RKO (cell line): ENCODE results near the gene RTTN.
"Not testable (repeated sequence)": the region's sequence is repeated elsewhere in the genome, so short reads cannot be mapped to it uniquely, and the experiment has no call there.

Experiments
- DNase-seq: peaks from one replicate; pipeline ENCODE4 v3.0.0-alpha.2; 2016; ENCODE audit warnings: low spot score

The RTTN gene

DNA sequence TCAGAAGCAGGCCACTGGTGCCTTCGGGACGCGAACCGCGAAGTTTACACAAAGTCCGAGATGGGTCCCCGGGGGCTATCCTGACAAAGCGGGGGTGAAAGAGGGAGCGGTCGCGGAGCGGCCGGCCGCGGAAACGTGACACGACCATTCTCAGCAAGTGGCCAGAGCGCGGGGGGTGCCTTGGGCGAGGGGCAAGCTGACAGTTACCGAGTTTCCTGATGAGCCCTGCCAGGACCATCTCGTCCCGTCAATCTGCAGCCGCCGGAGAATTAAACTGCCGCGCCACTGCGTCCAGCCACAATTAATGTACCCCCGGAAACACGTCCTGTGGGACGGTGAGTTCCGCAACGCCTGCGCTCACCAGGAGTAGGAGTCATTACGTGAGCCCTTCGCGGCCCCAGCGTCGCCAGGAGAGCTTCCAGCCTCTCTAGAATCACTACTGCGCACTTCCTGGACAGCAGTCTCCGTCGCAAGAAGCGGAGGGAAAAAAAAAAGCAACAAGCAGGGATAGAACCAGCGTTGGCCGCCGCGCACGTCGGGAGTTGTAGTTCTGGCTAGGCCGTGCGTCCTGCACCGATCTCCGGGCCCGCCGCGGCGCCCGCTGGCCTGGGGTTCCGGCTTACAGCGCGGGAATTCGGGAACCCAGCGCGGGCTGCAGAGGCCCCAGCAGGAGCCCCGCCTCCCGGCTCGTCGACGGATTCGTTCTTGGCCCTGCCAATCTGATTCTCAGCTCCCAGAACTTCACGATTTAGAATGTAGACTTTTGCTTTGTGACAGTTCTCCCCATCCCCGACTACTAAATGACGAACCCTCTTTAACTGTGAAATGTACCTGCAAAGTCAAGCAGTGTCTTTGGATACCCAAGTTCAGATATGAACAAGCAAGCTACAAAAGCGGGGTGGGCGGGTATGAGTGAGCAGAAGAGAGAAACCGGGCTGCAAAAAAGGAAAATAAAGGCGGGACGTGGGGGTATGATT, at the start of gene RTTN:
RTTN (minus strand) TSS at position 267 of the 977 bp plus-strand sequence; CDS start at position 238, 29 bp downstream.
- DNase-seq: peak; percentile 95

DNA sequence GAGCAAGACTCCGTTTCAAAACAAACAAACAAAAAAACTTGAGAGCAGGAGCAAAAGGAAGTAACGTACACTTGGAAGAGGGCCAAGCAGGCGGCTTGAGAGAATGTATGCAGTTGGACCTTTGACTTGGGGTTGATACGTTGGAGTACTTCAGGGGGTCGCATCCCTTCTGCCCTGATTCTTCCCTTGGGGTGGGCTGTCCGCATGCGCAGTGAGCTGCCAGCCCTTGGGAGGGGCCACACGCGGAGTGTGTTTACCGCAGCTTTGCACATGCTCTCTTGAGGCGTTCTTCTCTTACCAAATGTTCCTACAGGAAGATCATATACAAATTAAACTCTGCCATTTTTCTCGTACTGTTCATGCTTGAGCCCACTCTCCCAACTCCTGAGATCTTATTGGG, 45.3 kb upstream of the RTTN start:
- no peak for DNase-seq

- not testable (repeated sequence) for DNase-seq
Observed at GRCh38 chr18:70249861-70250260, 44.4 kb upstream of the RTTN start.

- peak; percentile 48 for DNase-seq
Observed at GRCh38 chr18:70249118-70249517, 43.6 kb upstream of the RTTN start.

DNA sequence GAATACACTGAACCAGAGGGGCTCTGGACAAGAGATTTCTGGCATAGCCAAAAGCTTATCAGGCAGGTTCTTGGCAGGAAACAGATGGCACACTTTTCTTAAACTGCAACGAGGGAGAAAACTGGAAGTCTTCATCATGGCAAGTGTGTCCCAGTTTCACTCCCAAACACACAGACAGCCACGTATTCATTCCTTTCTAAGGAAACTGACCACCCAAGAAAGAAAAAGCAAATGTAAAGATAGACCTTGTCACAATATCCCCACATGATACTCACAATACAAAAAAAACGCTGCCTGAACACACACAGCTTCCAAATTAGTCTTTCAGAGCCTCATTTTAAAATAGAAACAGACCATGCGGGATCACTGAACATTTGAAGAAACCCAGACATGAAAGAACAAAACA, 40.6 kb upstream of the RTTN start:
- no peak for DNase-seq

DNA sequence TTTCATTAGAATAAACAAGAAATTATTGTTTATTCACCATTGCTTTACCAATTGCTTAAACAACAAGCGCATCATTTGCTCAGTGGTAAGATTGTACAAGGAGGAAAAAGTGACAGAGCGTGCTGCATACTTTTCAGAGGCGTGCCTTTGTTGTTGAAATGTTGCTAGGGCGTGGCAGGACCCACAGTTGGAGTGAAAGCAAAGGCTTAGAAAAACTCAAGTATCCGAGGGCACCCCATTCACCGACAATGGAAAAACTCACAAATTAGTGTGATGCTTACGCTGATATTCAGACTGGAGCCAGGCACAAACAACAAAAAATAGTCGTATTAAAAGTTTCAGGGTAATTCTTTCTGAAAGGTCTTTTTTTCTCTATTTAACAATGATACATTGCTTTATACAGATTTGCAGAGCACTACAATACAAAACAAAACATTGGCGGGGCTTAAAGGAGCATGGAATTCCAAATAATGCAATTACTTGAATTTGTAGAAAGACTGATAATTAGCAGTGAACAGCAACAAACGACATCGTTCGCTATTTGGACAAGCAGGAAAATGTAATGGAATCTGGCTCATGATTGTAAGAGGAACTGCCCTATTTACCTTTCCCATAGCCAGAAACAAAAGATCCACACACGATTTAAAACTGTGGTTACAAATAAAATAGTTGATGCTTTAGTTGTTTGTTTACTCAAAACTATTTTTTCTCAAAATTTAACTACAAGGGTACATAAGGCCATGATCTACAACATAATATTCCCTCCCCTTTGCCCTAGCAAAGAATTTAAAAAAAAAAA, 37.8 kb upstream of the RTTN start:
- DNase-seq: no peak

- not testable (repeated sequence) for DNase-seq
Observed at GRCh38 chr18:70236921-70237320, 31.4 kb upstream of the RTTN start.

DNA sequence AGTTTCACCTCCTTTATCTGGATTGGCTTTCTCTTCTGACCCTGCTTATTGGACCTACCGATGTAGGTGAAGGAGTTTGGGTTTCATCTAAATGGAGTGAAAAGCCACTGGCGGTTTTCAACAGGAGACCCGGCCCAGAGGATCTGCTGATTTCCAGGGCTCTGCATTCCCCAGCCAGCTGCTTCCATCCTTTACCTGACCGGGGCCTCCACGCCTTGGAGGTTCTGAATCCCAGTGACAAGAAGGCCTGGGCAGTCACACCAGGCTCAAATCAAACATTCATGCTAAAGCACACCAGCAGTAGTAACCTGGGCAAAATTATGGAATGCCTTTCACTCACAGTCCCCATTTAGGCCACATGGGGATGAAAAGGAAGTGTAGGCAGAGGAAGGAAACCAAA, 30.0 kb upstream of the RTTN start:
- DNase-seq: no peak

DNA sequence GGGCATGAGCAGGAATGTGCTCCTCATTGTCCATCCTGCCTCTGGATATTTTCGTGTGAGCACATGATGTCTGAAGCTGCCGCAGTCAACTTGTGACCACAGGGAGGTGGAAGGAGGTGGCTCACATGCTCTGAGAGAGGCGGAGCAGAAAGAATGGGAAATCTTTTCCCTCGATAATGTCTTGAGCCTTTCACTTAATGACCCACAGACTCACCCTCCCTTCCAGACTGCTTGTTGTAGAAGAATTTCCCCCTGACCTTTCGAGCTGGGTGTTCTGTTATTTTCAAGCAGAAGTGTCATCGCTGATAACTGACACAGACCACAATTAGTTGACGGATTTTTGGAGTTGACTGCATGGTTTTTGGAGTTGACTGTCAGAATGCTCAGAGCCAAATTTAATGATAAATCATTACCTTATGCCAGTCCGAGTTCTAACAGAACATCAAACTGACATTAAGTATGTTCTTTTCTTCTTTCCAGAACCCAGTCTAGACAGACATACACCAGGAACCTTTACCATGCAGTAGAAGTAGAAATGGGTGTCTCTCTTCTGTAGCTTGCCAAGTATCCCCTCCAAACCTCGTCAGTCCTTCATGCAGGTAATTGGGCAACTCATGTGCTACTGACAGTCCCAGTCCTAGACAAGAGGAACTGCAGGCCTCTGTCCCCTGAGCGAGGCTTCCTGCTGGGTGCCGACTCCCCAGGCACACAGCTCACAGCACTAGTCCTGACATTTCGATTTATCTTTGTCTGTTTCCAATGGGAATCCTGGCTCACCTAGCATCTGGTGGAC, 29.4 kb upstream of the RTTN start:
- no peak for DNase-seq

DNA sequence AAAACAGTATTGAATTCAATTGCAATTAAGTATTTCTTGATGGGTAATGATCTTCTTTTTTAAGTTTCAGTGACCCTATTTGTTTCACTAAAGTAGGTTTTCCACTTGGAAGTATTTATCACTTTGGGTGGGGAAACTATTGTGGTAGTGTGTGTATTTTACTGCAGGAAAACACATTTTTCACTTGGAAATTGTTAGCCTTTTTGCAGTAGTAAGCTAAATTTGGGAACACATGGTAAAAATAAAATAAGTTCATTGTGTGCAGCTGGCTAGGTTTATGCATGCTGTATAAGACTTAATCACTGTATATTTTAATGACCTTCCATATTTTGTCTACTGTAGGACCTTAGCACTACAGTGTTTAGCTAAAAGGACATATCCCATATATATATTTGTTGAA, 28.5 kb upstream of the RTTN start:
- no peak for DNase-seq

GRCh38 chr18:70232261-70232660, 26.8 kb upstream of the RTTN start:
- no peak for DNase-seq

DNA sequence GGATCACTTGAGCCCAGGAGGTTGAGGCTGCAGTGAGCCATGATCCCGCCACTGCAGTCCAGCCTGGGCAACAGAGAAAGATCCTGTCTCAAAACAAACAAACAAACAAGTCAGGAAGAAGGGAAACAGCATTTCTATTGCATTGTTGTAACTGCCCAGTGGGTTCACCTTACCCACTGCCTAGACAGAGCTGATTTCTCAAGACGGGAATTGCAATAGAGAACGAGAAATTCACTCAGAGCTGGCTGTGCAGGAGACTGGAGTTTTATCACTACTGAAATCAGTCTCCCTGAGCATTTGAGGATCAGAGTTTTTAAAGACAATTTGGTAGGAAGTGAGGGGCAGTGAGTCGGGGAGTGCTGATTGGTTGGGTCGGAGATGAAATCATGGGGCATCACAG, 24.2 kb upstream of the RTTN start:
- DNase-seq: no peak

DNA sequence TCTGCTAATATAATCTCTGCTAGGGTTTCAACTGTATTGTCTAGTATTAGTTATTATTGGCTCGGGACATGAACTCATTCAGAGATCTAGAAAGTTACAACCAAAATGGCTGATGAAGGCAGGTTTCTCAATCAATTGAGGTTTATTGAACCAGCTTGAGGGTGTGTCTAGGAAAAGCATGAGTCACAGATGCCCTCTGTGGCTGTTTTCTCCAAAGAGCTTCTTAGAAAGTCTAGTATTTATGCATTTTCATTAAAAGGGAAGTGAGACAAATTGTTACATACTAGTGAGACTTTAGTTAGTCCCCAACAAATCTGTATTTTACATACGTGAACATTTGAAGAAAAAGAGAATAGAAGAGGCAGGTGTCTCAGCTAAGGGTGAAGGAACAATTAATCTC, 23.0 kb upstream of the RTTN start:
- no peak for DNase-seq

DNA sequence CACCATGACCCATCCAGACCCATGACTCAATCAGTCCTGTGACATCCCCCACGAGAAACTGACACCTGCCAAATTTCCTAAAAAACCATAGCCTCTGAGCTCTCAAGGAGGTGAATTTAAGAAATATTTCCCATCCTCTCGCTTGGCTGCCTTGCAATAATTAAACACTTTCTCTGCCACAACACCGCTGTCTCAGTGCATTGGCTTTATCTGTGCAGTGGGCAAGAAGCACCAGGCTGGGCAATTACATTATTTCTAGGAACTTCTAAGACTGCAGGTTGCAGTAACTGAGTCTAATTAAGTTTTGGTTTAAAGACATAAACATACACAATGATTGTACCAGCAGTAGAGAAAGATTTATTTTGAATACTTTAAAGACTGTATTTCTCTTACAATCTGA, 22.0 kb upstream of the RTTN start:
- no peak for DNase-seq

DNA sequence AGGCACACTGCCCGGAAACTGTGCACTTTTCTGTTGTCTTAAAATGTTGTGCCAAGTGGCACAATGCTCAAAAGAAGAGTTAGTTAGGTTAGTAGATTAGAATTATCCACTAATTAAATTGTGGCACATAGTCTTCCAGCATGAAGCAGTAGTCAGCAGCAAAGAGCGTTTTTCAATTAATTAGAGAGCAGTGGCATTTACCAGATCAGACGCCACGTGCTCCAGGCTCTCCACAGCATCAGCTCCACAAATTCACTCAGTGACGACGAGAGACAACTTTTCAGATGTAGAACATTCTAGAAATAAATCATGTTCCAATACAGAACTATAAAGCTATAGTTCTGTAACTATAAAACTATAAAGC, 16.4 kb upstream of the RTTN start:
- DNase-seq: no peak

- DNase-seq: no peak
Observed at GRCh38 chr18:70221156-70221914, 15.8 kb upstream of the RTTN start.

GRCh38 chr18:70220628-70221027, 15.1 kb upstream of the RTTN start:
- peak; percentile 35 for DNase-seq

DNA sequence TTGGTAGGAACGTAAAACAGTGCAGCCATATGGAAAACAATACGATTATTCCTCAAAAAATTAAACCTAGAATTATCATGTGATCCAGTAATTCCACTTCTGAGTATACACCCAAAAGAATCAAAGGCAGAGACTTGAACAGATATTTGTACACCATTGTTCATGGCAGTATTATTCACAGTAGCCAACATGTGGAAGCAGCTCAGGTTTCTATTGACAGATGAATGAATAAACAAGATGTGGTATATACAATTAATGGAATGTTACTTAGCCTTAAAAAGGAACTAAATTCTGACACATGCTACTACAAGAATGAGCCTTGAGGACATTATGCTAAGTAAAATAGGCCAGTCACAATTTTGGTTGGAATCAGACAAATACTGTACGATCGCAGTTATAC, 14.2 kb upstream of the RTTN start:
- DNase-seq: no peak

GRCh38 chr18:70216788-70217187, 11.3 kb upstream of the RTTN start:
- DNase-seq: no peak

GRCh38 chr18:70207181-70207580, 1.7 kb upstream of the RTTN start:
- DNase-seq: no peak

GRCh38 chr18:70200286-70200685, 5.2 kb downstream of the RTTN start:
- no peak for DNase-seq

DNA sequence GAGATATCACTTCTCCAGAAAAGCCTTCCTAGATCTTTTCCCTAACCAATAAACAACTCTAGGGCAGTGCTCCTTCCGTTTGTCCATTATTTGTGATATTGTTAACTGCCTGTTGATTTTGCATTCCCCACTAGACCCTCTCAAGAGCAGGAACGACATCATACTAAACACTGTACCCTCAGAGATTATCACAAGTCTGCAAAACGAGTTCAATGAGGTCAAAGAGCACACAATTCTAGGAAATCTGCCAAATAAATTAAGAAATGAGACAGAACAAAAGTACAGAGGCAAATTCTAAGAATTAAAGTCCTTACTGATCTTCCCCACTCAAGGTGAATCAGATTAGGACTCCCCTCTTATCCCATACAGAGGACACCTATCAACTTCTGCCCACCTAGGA, 7.6 kb downstream of the RTTN start:
- no peak for DNase-seq
